Right lobe of liver (tissue), 6 donors: Measurements from ENCODE around the gene CDC14A. TPM values are rescaled to one million over a fixed set of nuclear protein-coding genes. Genes with fewer than 3 reads are reported as not detected.

Source experiments
- ATAC-seq, 4 donors: fragments of 200-7000 bp; cut with Tn5 transposase; one replicate each; pipeline ENCODE4 v1.9.1; 2020; ENCODE audit warnings: mild to moderate bottlenecking in 4 of 4, moderate library complexity in 4 of 4
- DNase-seq, 3 donors: peaks; one replicate each; pipeline ENCODE4 v3.0.0-alpha.2; 2020
- H3K27ac ChIP-seq, 3 donors: fragments of 200-600 bp; one replicate each; pipeline ENCODE4 v1.8.0; 2022
- H3K27me3 ChIP-seq, 2 donors: fragments of 200-600 bp; one replicate each; pipeline ENCODE4 v1.8.0; 2022
- H3K36me3 ChIP-seq, 4 donors: fragments of 200-600 bp; sonication (generic) in 1 of 4; one replicate each; pipeline versions ENCODE4 v1.5.1 to v1.8.0; 2017 to 2022; ENCODE audit warnings: control low read depth in 1 of 4
- H3K4me1 ChIP-seq, 4 donors: fragments of 200-600 bp; sonication (generic) in 1 of 4; one replicate each; pipeline versions ENCODE4 v1.5.1 to v1.8.0; 2017 to 2022; ENCODE audit warnings: control low read depth in 1 of 4
- H3K4me3 ChIP-seq, 3 donors: fragments of 200-600 bp; one replicate each; pipeline ENCODE4 v1.8.0; 2022
- H3K9me3 ChIP-seq, 4 donors: fragments of 200-600 bp; sonication (generic) in 1 of 4; one replicate each; pipeline versions ENCODE4 v1.5.1 to v1.8.0; 2017 to 2022; ENCODE audit warnings: control low read depth in 1 of 4
- POLR2A ChIP-seq: fragments of 450-650 bp; IDR thresholded peaks from one replicate; pipeline ENCODE4 v1.6.1; 2017; ENCODE audit warnings: antibody characterized with exemption, mild to moderate bottlenecking
- WGBS: methylation state at CpG from one replicate; pipeline ENCODE4 v1.1.6; 2018; ENCODE audit warnings: low coverage, low lambda C conversion rate; ENCODE audit not compliant: insufficient coverage; ENCODE audit errors: missing lambda C conversion rate; 5-methylcytosine and 5-hydroxymethylcytosine counted together
- intact Hi-C, 2 donors: fragments of 100-400 bp; cut with DNase I; formaldehyde crosslinking; loops; one replicate each; pipeline versions ENCODE4 v1.11.2 to v1.14.1; 2022
- total RNA-seq, 6 experiments: library from RNA; depleted of rRNA in 2 of 6; stranded (reverse); fragments of >200 nt in 2 of 6; fragmentation: NEBNext Ultra II Directional in 3 of 6; extraction: Animal tissue kit (Norgen Biotek cat#: 25700) in 3 of 6; gene quantifications; one replicate each; pipeline versions ENCODE4 v1.1.0 to v1.2.4, GENCODE V29; 2016 to 2023
- TF ChIP-seq, protein P1 (sequence below), 4 donors: fragments of 200-600 bp in 3 of 4; fragments of 450-650 bp in 1 of 4; IDR thresholded peaks; one replicate each; pipeline versions ENCODE4 v1.5.1 to v1.8.0; 2016 to 2022; ENCODE audit warnings: antibody characterized with exemption in 4 of 4, mild to moderate bottlenecking in 2 of 4
- donor health status: DM: no; HTN: yes; CAD: no.
- donor health status: DM: no; HTN: no; CAD: no.
- donor health status: DM: no; HTN: no; CAD: no.
- donor health status: DM: no; HTN: yes; CAD: no.
- donor health status: DM: no; HTN: yes; CAD: no.

Gene CDC14A
- total RNA-seq, 6 experiments from 2014 or later: 1.1 to 3.3 (median 1.6) TPM

DNA sequence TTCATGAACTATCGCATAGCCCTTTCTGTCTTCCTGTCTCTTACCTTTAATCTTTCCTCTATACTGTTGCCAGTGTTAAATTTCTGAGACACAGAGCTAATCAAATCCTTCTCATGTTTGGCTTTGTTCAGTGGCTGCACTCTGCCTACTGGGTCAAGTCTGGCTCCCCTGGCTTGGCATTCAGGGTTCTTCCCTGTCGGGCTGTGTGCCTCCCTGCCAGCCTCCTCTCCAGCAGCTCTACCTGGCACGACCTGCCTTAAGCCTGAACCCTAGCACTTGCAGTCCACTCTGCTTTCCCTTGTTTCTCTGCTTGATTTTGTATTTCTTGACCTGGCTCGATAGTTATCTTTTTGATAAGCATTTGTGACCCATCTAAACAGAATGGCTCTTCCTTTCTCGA is 159.5 kb downstream of the CDC14A start:
- intact Hi-C loops: no loop called here
- TF ChIP-seq, protein P1, sequence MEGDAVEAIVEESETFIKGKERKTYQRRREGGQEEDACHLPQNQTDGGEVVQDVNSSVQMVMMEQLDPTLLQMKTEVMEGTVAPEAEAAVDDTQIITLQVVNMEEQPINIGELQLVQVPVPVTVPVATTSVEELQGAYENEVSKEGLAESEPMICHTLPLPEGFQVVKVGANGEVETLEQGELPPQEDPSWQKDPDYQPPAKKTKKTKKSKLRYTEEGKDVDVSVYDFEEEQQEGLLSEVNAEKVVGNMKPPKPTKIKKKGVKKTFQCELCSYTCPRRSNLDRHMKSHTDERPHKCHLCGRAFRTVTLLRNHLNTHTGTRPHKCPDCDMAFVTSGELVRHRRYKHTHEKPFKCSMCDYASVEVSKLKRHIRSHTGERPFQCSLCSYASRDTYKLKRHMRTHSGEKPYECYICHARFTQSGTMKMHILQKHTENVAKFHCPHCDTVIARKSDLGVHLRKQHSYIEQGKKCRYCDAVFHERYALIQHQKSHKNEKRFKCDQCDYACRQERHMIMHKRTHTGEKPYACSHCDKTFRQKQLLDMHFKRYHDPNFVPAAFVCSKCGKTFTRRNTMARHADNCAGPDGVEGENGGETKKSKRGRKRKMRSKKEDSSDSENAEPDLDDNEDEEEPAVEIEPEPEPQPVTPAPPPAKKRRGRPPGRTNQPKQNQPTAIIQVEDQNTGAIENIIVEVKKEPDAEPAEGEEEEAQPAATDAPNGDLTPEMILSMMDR (IDR thresholded peaks at IDR 0.05): no peak
- TF ChIP-seq POLR2A: no peak
- Histone ChIP-seq H3K27ac (peak overlapping the region in 1 of 3 donors; percentile 3), H3K27me3 (no peaks in the 10 kb centered on the region), H3K4me3 (no peak overlapping the region), H3K4me1 (peaks cover 0 to 34% (median 5%) of the 10 kb centered on the region in 4 donors), H3K9me3 (no peaks in the 10 kb centered on the region), H3K36me3 (no peaks in the 10 kb centered on the region)
- ATAC-seq (peak in 2 of 4 donors; percentile 17 to 32), DNase-seq (no peak)
- WGBS: 81% methylated on average over 5 of the region's 5 CpGs

DNA sequence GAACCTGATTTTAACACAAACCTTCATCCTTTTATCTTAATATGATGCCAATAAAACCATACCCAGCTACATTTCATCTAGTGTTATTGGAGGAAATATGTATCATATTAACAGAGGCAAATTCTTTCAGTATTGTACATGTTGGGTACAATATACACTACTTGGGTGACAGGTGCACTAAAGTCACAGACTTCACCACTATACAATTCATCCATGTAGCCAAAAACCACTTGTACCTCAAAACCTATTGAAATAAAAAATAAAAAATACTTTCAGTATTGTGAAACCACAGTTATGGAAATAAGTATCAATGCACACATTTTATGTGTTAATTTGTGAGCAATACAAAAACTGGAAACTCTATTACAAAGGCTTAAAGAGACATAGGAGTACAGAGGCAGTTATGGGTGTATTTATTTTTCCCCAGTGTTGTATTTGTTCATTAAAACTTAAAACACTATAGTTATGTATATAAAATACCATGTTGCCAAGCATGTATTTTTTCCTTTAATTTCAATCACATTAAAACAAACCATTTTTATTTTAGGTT is 160.6 kb downstream of the CDC14A start:
- ATAC-seq: no peak
- intact Hi-C loops: no loop called here
- no peak for DNase-seq

DNA sequence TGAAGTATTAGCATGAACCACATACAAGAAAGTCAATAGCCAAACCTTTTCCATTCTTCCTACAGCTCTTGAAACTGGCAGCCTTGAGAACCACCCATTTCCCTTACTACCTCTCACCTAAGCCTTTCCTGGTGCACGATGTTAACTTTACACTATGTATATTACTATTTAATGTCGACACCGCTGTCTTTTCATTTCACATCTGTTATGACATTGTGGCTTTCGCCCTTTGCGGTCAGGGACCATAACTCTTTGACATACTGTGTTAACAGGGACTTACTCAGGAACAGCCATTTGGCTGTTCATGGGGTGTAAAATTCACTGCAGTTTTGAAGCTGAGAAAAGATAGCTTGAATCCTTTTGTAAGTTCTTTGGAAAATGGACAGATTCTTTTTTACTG is 164.6 kb downstream of the CDC14A start:
- peaks cover 0 to 38% (median 8%) of the 10 kb centered on the region in 4 donors for H3K4me1 ChIP-seq
- WGBS: 65% methylated on average over 5 of the region's 5 CpGs
- ATAC-seq (no peak), DNase-seq (no peak)
- TF ChIP-seq POLR2A: no peak
- TF ChIP-seq, protein P1 (IDR thresholded peaks at IDR 0.05): no peak
- no peaks in the 10 kb centered on the region for H3K27me3 ChIP-seq
- H3K4me3 ChIP-seq: no peak overlapping the region
- peaks cover 0 to 4% (median 0%) of the 10 kb centered on the region in 4 donors for H3K36me3 ChIP-seq
- no peaks in the 10 kb centered on the region for H3K9me3 ChIP-seq
- intact Hi-C loops: no loop called here
- peak overlapping the region; percentile 18 to 83 (median 82) for H3K27ac ChIP-seq

More for the DNA sequence above, 160.6 kb downstream of the CDC14A start:
- TF ChIP-seq, protein P1 (IDR thresholded peaks at IDR 0.05): no peak
- TF ChIP-seq POLR2A: no peak
- Histone ChIP-seq H3K27me3 (no peaks in the 10 kb centered on the region), H3K4me1 (peaks cover 0 to 45% (median 8%) of the 10 kb centered on the region in 4 donors), H3K27ac (no peak overlapping the region), H3K9me3 (no peaks in the 10 kb centered on the region), H3K36me3 (no peaks in the 10 kb centered on the region), H3K4me3 (no peak overlapping the region)

DNA sequence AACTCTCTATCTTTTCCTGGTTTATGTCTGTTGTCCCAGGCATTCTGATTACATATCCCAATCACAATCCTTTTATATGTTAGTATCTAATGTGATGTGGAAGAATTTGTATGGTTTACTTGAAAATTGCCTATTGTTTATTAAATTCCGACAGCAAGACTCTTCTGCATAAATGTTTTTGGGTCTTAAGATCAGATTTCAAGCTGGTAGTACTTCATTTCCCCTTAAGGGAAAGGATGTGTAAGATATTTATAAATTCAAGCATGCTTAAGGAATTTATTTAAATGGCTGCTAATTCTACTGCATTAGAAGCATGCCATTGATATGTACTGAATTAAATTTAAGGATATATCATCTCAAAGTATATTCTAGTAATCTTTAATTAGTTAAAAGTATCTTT is 165.2 kb downstream of the CDC14A start:
- intact Hi-C loops: no loop called here
- Histone ChIP-seq H3K27ac (peak overlapping the region in 1 of 3 donors; percentile 82), H3K9me3 (no peaks in the 10 kb centered on the region), H3K4me3 (no peak overlapping the region), H3K36me3 (peaks cover 0 to 4% (median 0%) of the 10 kb centered on the region in 4 donors), H3K27me3 (no peaks in the 10 kb centered on the region), H3K4me1 (peaks cover 0 to 38% (median 8%) of the 10 kb centered on the region in 4 donors)
- WGBS: 55% methylated on average over 1 of the region's 1 CpG
- DNase-seq: no peak
- no peak for ATAC-seq
- no peak for TF ChIP-seq POLR2A

DNA sequence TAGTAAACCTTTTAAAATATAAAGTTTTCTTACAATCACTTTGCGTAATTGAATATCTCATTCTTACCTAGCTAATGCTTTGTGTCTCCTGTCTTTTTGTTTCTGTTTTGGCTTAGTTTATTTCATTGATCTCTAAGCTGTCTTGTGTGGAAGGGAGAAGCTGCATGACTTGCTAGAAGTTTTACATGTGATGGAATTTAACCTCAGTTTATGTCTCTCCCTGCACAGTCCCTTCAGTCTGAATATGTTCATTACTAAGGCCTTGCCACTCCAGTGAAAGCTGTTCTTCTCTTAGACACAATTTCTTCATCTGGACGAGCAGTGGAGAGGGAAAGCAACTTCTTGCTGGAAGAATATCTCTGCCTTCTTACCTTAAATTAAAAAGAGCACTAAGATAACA is 165.7 kb downstream of the CDC14A start:
- TF ChIP-seq, protein P1 (IDR thresholded peaks at IDR 0.05): no peak
- no peak for TF ChIP-seq POLR2A
- no peak for DNase-seq
- H3K36me3 ChIP-seq: peaks cover 0 to 4% (median 0%) of the 10 kb centered on the region in 4 donors
- no peak overlapping the region for H3K4me3 ChIP-seq
- intact Hi-C loops: no loop called here
- no peaks in the 10 kb centered on the region for H3K27me3 ChIP-seq
- H3K4me1 ChIP-seq: peaks cover 0 to 38% (median 8%) of the 10 kb centered on the region in 4 donors
- WGBS: 32% methylated on average over 2 of the region's 2 CpGs
- no peaks in the 10 kb centered on the region for H3K9me3 ChIP-seq
- no peak overlapping the region for H3K27ac ChIP-seq
- peak in 2 of 4 donors; percentile 10 to 12 for ATAC-seq
